Heart right ventricle (tissue), 16 donors: ENCODE results near the gene ADAMTS2. TPM values are rescaled to one million over a fixed set of nuclear protein-coding genes. Genes with fewer than 3 reads are reported as not detected.

Experiments
- ATAC-seq, 8 donors: fragments of 200-7000 bp; cut with Tn5 transposase; one replicate each; pipeline ENCODE4 v1.9.1; 2020; ENCODE audit warnings: mild to moderate bottlenecking in 8 of 8, moderate library complexity in 8 of 8, moderate number of reproducible peaks in 1 of 8
- DNase-seq, 2 donors: peaks; one replicate each; pipeline ENCODE4 v3.0.0-alpha.2; 2020
- H3K27ac ChIP-seq, 10 donors: fragments of 200-600 bp; sonication (generic) in 2 of 10; one replicate each; pipeline versions ENCODE4 v1.5.0 to v1.8.0; 2020 to 2022; ENCODE audit warnings: mild to moderate bottlenecking in 3 of 10
- H3K27me3 ChIP-seq, 7 donors: fragments of 200-600 bp; one replicate each; pipeline ENCODE4 v1.8.0; 2021 to 2022; ENCODE audit warnings: mild to moderate bottlenecking in 2 of 7
- H3K36me3 ChIP-seq, 9 donors: fragments of 200-600 bp; sonication (generic) in 1 of 9; one replicate each; pipeline versions ENCODE4 v1.5.0 to v1.8.0; 2020 to 2022; ENCODE audit warnings: mild to moderate bottlenecking in 2 of 9
- H3K4me1 ChIP-seq, 9 donors: fragments of 200-600 bp; sonication (generic) in 1 of 9; one replicate each; pipeline versions ENCODE4 v1.5.0 to v1.8.0; 2020 to 2022; ENCODE audit warnings: mild to moderate bottlenecking in 4 of 9
- H3K4me3 ChIP-seq, 10 donors: fragments of 200-600 bp; sonication (generic) in 2 of 10; one replicate each; pipeline versions ENCODE4 v1.5.0 to v1.8.0; 2020 to 2022; ENCODE audit warnings: mild to moderate bottlenecking in 7 of 10, moderate library complexity in 2 of 10
- H3K9me3 ChIP-seq, 11 donors: fragments of 200-600 bp in 10 of 11; sonication (generic) in 2 of 11; one replicate each; pipeline versions ENCODE4 v1.5.0 to v1.8.0; 2013 to 2022; ENCODE audit warnings: mild to moderate bottlenecking in 2 of 11, control low read depth in 1 of 11, moderate library complexity in 1 of 11
- CTCF ChIP-seq, 9 donors: fragments of 200-600 bp; sonication (generic) in 2 of 9; IDR thresholded peaks; one replicate each; pipeline versions ENCODE4 v1.5.0 to v1.8.0; 2021 to 2022; ENCODE audit warnings: antibody characterized with exemption in 9 of 9, mild to moderate bottlenecking in 5 of 9, moderate library complexity in 1 of 9
- WGBS, 2 donors: extraction: QIAGEN DNeasy Blood & Tissue Kit; methylation state at CpG; one replicate each; pipeline ENCODE4 v1.1.7; 2013; ENCODE audit warnings: inconsistent platforms in 1 of 2; 5-methylcytosine and 5-hydroxymethylcytosine counted together
- intact Hi-C, 10 donors: fragments of 100-400 bp; cut with DNase I; formaldehyde crosslinking; loops; one replicate each; pipeline versions ENCODE4 v1.11.1 to v1.14.2; 2022
- polyA plus RNA-seq, 2 donors: library from polyadenylated mRNA; stranded (reverse); fragments of 200-250 nt; gene quantifications; one replicate each; pipeline ENCODE4 v1.2.3, GENCODE V29; 2013
- total RNA-seq, 10 donors: library from RNA; stranded (reverse); fragmentation: NEBNext Ultra II Directional in 3 of 10; extraction: Animal tissue kit (Norgen Biotek cat#: 25700) in 3 of 10; gene quantifications; one replicate each; pipeline versions ENCODE4 v1.2.1 to v1.2.4, GENCODE V29; 2021 to 2023
- donor health status: Arrhythmogenic right ventricular cardiomyopathy.
- donor health status: ischemic (EF 13 %, LVEDD 7.1; RV severe dilation, severe dysfunction).
- donor health status: healthy with polysubstance abuse.
- donor health status: DM: no; HTN: yes; CAD: no.
- donor health status: DM: no; HTN: no; CAD: no.
- donor health status: ischemic (EF 25% LVEDD 6.9; RV normal size, moderate dysfunction).
- donor health status: ischemic (EF 25% LVEDD 5.7; RV mildly dilated, moderate dysfunction).
- donor health status: healthy.
- donor health status: DM: yes; HTN: yes; CAD: no.
- donor health status: Ischemic cardiomyopathy.
- donor health status: ischemic (EF 35%, LVEDD 5.7; RV mildly dilated, moderate dysfunction).
- donor health status: nonischemic (EF 11% LVEDD 7.7; RV severe dilation, severe dysfunction).
- donor health status: DM: yes; HTN: yes; CAD: no.
- donor health status: PGD.
- donor health status: ischemic (EF 29% LVEDD 5.4; RV normal size, mild dysfunction).
- donor health status: nonischemic (EF 23%, LVEDD 6.1; RV moderate dilation, normal function).

Gene ADAMTS2
- total and polyA plus RNA-seq, 12 donors = 1.7 to 13.5 (median 3.9) TPM

- no peak for ATAC-seq
- intact Hi-C loops = no loop called here
- DNase-seq = no peak
- Histone ChIP-seq H3K4me3 (no peak overlapping the region), H3K9me3 (peaks cover 0 to 8% (median 0%) of the 10 kb centered on the region in 11 donors), H3K4me1 (peaks cover 0 to 18% (median 0%) of the 10 kb centered on the region in 9 donors), H3K27me3 (peaks cover 0 to 22% (median 6%) of the 10 kb centered on the region in 7 donors), H3K36me3 (no peaks in the 10 kb centered on the region), H3K27ac (no peak overlapping the region)
- TF ChIP-seq CTCF (IDR thresholded peaks at IDR 0.05) = no peak
- WGBS, 2 donors = 77 to 80% methylated on average over 16 of the region's 16 CpGs
Observed at GRCh38 chr5:179361037-179361603, 15.9 kb upstream of the ADAMTS2 start.

- peaks cover 0 to 5% (median 0%) of the 10 kb centered on the region in 11 donors for H3K9me3 ChIP-seq
- ATAC-seq (peak in 1 of 8 donors; percentile 31), DNase-seq (no peak)
- H3K4me1 ChIP-seq = peaks cover 0 to 43% (median 0%) of the 10 kb centered on the region in 9 donors
- intact Hi-C loops = no loop called here
- H3K36me3 ChIP-seq = no peaks in the 10 kb centered on the region
- 38 to 45% methylated on average over 7 of the region's 7 CpGs for WGBS, 2 donors
- H3K4me3 ChIP-seq = no peak overlapping the region
- no peak overlapping the region for H3K27ac ChIP-seq
- no peak for TF ChIP-seq CTCF (IDR thresholded peaks at IDR 0.05)
- peaks cover 0 to 13% (median 0%) of the 10 kb centered on the region in 7 donors for H3K27me3 ChIP-seq
Observed at GRCh38 chr5:179357031-179357430, 11.8 kb upstream of the ADAMTS2 start.

GRCh38 chr5:179355976-179356974 lies 11.0 kb upstream of the ADAMTS2 start:
- intact Hi-C loops = no loop called here
- Histone ChIP-seq H3K36me3 (no peaks in the 10 kb centered on the region), H3K27ac (peak overlapping the region in 2 of 10 donors; percentile 27 to 34), H3K4me3 (no peak overlapping the region), H3K9me3 (peaks cover 0 to 5% (median 0%) of the 10 kb centered on the region in 11 donors), H3K4me1 (peaks cover 0 to 43% (median 0%) of the 10 kb centered on the region in 9 donors), H3K27me3 (peaks cover 0 to 7% (median 0%) of the 10 kb centered on the region in 7 donors)
- no peak for TF ChIP-seq CTCF (IDR thresholded peaks at IDR 0.05)
- 81 to 85% methylated on average over 11 of the region's 11 CpGs for WGBS, 2 donors
- peak in 2 of 8 donors; percentile 67 to 77 for ATAC-seq
- DNase-seq = no peak

GRCh38 chr5:179354305-179354882 lies 9.1 kb upstream of the ADAMTS2 start:
- ATAC-seq = no peak
- H3K36me3 ChIP-seq = no peaks in the 10 kb centered on the region

More at GRCh38 chr5:179354305-179354882, 9.1 kb upstream of the ADAMTS2 start:
- DNase-seq = no peak
- no peak overlapping the region for H3K4me3 ChIP-seq
- intact Hi-C loops = no loop called here
- WGBS, 2 donors = 81 to 82% methylated on average over 23 of the region's 23 CpGs
- H3K27ac ChIP-seq = no peak overlapping the region
- peaks cover 0 to 15% (median 5%) of the 10 kb centered on the region in 7 donors for H3K27me3 ChIP-seq
- peaks cover 0 to 5% (median 0%) of the 10 kb centered on the region in 11 donors for H3K9me3 ChIP-seq
- TF ChIP-seq CTCF (IDR thresholded peaks at IDR 0.05) = no peak
- peaks cover 0 to 43% (median 0%) of the 10 kb centered on the region in 9 donors for H3K4me1 ChIP-seq
